DMS114 treated with DMSO at 0.1 percent for 48 hours (cell line): ENCODE measurements around the gene MTSS2.
"Not testable (repeated sequence)": the region's sequence is repeated elsewhere in the genome, so short reads cannot be mapped to it uniquely, and the experiment has no call there.

Experiments used
- DNase-seq: peaks from one replicate; lab custom pipeline; 2025; ENCODE audit not compliant: unreplicated experiment; lab: John Stamatoyannopoulos, UW

MTSS2 gene

DNA sequence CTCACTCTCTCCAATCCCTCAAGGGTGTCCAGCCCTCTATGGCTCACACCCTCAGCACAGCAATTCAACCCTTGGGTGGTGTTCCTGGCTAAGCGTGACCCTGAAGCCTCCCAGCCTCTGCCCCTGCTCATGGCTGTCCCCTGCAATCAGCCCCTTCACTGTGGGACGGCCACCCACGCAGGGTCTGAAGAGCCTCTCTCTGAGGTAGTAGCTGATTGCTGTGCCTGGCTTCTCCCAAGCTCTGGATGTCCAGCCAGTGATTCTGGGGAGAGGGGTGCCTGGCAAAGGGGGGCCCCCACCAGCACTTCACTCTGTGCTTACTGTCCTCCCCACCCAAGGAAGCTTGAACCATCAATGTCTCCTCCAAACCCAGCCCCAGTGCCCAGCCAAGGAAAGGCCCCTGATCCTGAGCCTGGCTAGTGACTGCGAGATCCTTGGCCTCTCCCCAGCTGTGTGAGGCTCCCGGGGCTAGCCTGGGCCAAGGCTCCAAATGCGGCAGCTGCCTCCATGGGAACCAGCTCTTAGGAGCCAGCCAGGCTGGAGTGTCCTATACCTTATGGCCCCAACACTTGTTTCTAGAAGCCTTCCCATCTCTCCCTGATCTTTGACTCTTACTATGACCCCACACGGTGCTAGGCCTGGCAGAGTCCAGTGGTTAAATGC is 9.9 kb downstream of the MTSS2 start:
- no peak for DNase-seq

- DNase-seq: no peak
Measured at GRCh38 chr16:70674221-70675014, 11.4 kb downstream of the MTSS2 start.

DNA sequence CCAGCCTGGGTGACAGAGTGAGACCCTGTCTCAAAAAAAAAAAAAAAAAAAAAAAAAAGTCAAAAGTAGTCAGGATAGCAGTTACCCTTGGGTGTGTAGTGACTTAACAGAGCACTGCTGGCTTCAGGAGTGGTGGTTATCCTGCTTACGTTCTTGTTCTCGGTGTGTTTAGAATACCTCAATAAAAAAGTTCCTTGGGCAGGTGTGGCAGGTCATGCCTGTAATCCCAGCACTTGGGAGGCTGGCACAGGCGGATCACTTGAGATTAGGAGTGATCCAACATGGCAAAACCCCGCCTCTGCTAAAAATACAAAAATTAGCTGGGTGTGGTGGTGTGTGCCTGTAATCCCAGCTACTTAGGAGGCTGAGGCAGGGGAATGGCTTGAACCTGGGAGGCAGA is 14.9 kb downstream of the MTSS2 start:
- not testable (repeated sequence) for DNase-seq

- no peak for DNase-seq
Measured at GRCh38 chr16:70670175-70670574, 15.7 kb downstream of the MTSS2 start.

DNA sequence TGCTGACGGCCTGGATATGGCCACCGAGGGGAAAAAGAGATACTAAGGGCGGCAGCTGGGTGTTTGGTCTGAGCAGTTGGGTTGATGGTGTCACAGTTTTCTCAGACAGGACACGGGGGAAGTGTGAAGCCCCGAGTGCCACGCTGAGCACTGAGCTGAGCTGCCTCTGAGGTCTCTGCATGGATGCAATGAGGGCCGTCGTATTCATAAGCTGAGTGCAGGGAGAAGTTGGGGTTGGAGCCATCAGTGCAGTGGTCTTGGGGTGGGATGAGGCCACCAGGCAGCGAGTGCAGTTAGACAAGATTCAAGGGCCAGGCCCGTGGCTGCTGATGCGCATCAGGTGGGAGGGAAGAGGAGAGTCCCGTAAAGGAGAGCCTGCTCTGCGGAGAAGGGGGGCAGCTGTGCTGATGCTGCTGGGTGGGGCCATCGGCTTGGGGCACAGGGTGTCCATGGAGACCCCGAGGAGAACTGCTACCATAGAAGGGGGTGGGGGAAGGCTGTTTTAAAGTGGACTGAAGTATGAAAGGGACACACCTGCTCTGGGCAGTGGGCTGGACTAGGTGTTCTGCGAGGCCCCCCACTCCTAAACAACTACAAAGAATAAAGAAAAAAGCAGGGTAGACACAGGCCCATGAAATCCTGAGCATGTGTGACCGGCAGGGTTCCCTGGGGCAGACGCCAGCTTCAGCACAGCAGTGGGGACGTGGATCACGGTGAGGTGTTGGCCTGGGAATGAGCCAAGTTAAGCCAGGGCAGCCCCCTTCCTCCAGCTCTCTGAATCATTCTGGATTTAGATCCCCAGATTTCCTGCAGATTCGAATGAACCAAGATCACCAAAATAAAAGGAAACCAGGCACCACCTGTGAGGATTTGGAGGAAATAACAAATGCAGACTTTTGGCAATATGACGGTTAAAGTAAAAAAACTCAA is 19.8 kb downstream of the MTSS2 start:
- DNase-seq: no peak

GRCh38 chr16:70665113-70665694 is 20.6 kb downstream of the MTSS2 start:
- no peak for DNase-seq

- DNase-seq: no peak
Measured at GRCh38 chr16:70664325-70665112, 21.3 kb downstream of the MTSS2 start.

GRCh38 chr16:70663524-70664324 is 22.1 kb downstream of the MTSS2 start:
- no peak for DNase-seq

DNA sequence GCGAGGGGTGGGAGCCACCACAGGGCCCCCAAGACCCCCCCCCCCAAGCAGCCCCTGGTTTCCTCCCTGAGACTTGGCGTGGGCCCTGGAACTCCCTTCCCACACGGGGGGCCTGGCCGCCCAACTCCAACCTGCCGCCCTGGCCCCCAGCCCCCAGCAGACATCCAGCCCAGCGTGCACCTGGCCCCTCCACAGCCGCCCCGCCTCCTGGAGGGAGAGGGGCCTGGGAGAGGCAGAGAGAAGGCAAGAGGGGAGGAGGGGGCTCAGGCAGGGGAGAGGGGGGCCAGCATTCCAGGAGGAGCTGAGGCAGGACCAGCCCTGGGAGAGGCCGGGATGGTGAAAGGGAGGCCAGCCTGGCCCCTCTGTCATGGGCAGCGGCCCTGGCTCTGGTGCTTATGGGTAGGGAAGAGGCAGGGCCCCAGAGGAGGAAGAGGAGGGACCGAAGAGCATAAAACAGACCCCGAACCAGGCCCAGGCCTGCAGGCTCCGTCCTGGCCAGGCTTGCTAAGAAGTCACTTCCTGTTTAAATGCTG is 22.8 kb downstream of the MTSS2 start:
- no peak for DNase-seq

- no peak for DNase-seq
Measured at GRCh38 chr16:70661918-70662641, 23.8 kb downstream of the MTSS2 start.

DNA sequence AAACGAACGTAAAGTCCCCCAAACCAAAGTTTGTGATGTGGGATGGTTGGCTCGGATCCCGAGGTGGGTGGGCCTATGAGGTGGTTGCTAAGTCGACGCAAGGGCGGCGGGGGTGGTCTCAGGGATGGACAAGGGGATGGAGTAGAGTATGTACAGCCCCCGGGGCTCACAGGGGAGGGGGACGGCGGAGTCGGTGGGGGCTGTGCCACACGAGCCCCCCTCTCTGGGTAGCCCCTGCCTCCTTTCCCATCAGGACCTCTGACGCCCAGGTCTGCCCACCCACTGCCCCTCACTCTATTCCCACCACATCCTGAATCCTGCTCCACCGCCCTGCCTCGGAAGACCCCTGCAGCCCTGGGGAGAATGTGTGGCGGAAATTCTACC is 24.3 kb downstream of the MTSS2 start:
- DNase-seq: no peak

- DNase-seq: no peak
Measured at GRCh38 chr16:70660672-70661350, 25.0 kb downstream of the MTSS2 start.

DNA sequence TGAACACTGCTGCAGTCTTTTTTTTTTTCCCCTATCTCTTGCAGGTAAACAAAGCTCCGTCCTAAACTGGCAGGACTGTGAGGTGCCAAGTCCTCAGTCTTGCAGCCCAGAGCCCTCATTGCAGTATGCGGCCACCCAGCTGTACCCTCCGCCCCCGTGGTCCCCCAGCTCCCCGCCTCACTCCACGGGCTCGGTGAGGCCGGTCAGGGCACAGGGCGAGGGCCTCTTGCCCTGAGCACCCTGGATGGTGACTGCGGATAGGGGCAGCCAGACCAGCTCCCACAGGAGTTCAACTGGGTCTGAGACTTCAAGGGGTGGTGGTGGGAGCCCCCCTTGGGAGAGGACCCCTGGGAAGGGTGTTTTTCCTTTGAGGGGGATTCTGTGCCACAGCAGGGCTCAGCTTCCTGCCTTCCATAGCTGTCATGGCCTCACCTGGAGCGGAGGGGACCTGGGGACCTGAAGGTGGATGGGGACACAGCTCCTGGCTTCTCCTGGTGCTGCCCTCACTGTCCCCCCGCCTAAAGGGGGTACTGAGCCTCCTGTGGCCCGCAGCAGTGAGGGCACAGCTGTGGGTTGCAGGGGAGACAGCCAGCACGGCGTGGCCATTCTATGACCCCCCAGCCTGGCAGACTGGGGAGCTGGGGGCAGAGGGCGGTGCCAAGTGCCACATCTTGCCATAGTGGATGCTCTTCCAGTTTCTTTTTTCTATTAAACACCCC is 25.7 kb downstream of the MTSS2 start:
- DNase-seq: no peak

GRCh38 chr16:70659546-70659945 is 26.3 kb downstream of the MTSS2 start:
- no peak for DNase-seq

GRCh38 chr16:70658921-70659320 is 26.9 kb downstream of the MTSS2 start:
- no peak for DNase-seq

- DNase-seq: no peak
Measured at GRCh38 chr16:70657956-70658355, 27.9 kb downstream of the MTSS2 start.

- no peak for DNase-seq
Measured at GRCh38 chr16:70656712-70657263, 29.1 kb downstream of the MTSS2 start.
